ENCODE data around the gene PSD2.

GRCh38 chr5:139884144-139884543 is 88.5 kb downstream of the PSD2 start:
- TF ChIP-seq, protein P1, sequence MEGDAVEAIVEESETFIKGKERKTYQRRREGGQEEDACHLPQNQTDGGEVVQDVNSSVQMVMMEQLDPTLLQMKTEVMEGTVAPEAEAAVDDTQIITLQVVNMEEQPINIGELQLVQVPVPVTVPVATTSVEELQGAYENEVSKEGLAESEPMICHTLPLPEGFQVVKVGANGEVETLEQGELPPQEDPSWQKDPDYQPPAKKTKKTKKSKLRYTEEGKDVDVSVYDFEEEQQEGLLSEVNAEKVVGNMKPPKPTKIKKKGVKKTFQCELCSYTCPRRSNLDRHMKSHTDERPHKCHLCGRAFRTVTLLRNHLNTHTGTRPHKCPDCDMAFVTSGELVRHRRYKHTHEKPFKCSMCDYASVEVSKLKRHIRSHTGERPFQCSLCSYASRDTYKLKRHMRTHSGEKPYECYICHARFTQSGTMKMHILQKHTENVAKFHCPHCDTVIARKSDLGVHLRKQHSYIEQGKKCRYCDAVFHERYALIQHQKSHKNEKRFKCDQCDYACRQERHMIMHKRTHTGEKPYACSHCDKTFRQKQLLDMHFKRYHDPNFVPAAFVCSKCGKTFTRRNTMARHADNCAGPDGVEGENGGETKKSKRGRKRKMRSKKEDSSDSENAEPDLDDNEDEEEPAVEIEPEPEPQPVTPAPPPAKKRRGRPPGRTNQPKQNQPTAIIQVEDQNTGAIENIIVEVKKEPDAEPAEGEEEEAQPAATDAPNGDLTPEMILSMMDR (conservative IDR thresholded peaks at IDR 0.05; ENCODE audit: low read depth in 2 of 2): no peak
- TF ChIP-seq POLR2AphosphoS5 (IDR thresholded peaks at IDR 0.05; ENCODE audit: low read depth) (no peak), JUNB (IDR thresholded peaks at IDR 0.05; ENCODE audit: unreplicated experiment) (no peak), EZH2 (IDR thresholded peaks at IDR 0.05; ENCODE audit: low read depth, unreplicated experiment) (no peak), REST (IDR thresholded peaks at IDR 0.05; ENCODE audit: unreplicated experiment) (no peak), EZH2phosphoT487 (IDR thresholded peaks at IDR 0.05; ENCODE audit: unreplicated experiment) (no peak), STAT1 (IDR thresholded peaks at IDR 0.05; ENCODE audit: unreplicated experiment) (no peak), CREB1 (CRISPR knock-in tag; IDR thresholded peaks at IDR 0.05; ENCODE audit: low read depth) (no peak), ZNF331 (CRISPR knock-in tag; IDR thresholded peaks at IDR 0.05; ENCODE audit: low read depth) (no peak), ZNF114 (CRISPR knock-in tag; IDR thresholded peaks at IDR 0.05) (no peak), ETS1 (IDR thresholded peaks at IDR 0.05) (no peak), NANOG (IDR thresholded peaks at IDR 0.05; ENCODE audit: borderline replicate concordance) (no peak)
